Stimulated activated CD4-positive, alpha-beta T cell treated with anti-CD3 and anti-CD28 coated beads, TNF-alpha, amount 100 ng/mL, for 48 hours (primary cell): ENCODE results near the gene MILR1.
A peak's percentile ranks its signal among the peaks of the same experiment; 100 is the strongest.

Experiments
- DNase-seq, 3 donors: peaks; one replicate each; pipeline ENCODE4 v3.0.0-alpha.2; 2020; ENCODE audit warnings: low read depth in 3 of 3

The MILR1 gene

GRCh38 chr17:64503341-64503740 lies 54.4 kb downstream of the MILR1 start:
- no peak for DNase-seq

- no peak for DNase-seq
Measured at GRCh38 chr17:64503821-64504768, 55.2 kb downstream of the MILR1 start.

- DNase-seq = no peak
Measured at GRCh38 chr17:64504769-64505339, 55.9 kb downstream of the MILR1 start.

GRCh38 chr17:64505340-64506200 lies 56.7 kb downstream of the MILR1 start:
- DNase-seq = peak; percentile 62 to 74 (median 72)

- DNase-seq = peak; percentile 94 to 98 (median 96)
Measured at GRCh38 chr17:64506201-64506575, 57.3 kb downstream of the MILR1 start, which contains the start of gene DDX5. Gene DDX5, minus strand, starts transcription at chr17:64506289. Its CDS starts 170 bp downstream, at chr17:64506119.

GRCh38 chr17:64506576-64507412 lies 57.9 kb downstream of the MILR1 start, which contains the start of gene CEP95:
Gene CEP95, plus strand, starts transcription at chr17:64506977. Its CDS starts 121 bp downstream, at chr17:64507098.
- peak; percentile 92 to 94 (median 93) for DNase-seq

GRCh38 chr17:64507413-64507782 lies 58.5 kb downstream of the MILR1 start:
- DNase-seq = peak in 1 of 3 donors; percentile 12

- DNase-seq = no peak
Measured at GRCh38 chr17:64508683-64509082, 59.8 kb downstream of the MILR1 start.

GRCh38 chr17:64509179-64509578 lies 60.3 kb downstream of the MILR1 start:
- no peak for DNase-seq

GRCh38 chr17:64515419-64515818 lies 66.5 kb downstream of the MILR1 start:
- no peak for DNase-seq

- DNase-seq = no peak
Measured at GRCh38 chr17:64515829-64516228, 66.9 kb downstream of the MILR1 start.
